OCI-LY7 (cell line): Measurements from ENCODE around the gene MTG1.

Experiments
- EZH2phosphoT487 ChIP-seq: fragments of 200-600 bp; sonication (generic); IDR thresholded peaks from 2 replicates; pipeline ENCODE4 v1.6.1; 2018; ENCODE audit warnings: low read depth, borderline replicate concordance, mild to moderate bottlenecking, mixed run types, antibody characterized with exemption, low read length, moderate library complexity, mixed read lengths
- TF ChIP-seq, protein P1 (sequence below): fragments of 200-600 bp; sonication (generic); conservative IDR thresholded peaks from 2 replicates; pipeline ENCODE4 v1.5.1; 2014; ENCODE audit warnings: mild to moderate bottlenecking, antibody characterized with exemption, low read length, moderate library complexity, mixed read lengths

DNA sequence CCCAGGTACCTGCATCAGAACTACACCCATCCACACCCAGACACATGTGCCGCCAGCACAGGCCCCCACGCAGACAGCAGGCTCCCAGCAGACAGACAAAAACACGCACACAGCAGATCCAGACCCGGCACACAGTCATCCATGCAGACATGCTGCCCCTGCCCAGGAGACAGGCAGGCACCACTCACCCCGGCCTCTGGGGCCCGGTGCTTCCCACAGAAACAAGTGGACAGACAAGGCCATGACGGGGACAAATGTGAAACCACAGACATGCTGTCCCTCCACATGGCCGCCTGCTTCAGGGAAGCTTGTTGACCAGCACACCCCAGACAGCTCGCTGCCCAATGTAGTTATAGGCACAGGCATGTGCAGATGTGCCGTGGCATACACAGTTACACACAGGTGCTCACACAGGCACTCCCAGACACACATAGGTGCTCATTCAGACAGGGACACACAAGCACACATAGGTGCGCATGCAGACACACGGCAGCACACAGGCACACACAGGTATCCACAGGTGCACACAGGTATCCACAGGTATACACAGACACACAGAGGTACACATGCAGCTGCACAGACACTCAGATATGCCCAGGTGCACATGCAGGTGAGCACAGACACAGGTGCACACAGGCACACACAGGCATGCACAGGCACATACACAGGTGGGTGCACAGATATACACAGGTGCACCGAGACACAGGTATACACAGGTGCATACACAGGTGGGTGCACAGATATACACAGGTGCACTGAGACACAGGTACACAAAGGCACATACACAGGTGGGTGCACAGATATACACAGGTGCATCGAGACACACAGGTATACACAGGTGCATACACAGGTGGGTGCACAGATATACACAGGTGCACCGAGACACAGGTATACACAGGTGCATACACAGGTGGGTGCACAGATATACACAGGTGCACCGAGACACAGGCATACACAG lies 49.3 kb downstream of the MTG1 start:
- TF ChIP-seq, protein P1, sequence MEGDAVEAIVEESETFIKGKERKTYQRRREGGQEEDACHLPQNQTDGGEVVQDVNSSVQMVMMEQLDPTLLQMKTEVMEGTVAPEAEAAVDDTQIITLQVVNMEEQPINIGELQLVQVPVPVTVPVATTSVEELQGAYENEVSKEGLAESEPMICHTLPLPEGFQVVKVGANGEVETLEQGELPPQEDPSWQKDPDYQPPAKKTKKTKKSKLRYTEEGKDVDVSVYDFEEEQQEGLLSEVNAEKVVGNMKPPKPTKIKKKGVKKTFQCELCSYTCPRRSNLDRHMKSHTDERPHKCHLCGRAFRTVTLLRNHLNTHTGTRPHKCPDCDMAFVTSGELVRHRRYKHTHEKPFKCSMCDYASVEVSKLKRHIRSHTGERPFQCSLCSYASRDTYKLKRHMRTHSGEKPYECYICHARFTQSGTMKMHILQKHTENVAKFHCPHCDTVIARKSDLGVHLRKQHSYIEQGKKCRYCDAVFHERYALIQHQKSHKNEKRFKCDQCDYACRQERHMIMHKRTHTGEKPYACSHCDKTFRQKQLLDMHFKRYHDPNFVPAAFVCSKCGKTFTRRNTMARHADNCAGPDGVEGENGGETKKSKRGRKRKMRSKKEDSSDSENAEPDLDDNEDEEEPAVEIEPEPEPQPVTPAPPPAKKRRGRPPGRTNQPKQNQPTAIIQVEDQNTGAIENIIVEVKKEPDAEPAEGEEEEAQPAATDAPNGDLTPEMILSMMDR, result no peak
- TF ChIP-seq EZH2phosphoT487, result no peak
